Erythroblast (primary cell): ENCODE measurements around the gene AOPEP.

Experiments used
- DNase-seq, 2 experiments: peaks; one replicate each; lab custom pipeline; 2025; lab: John Stamatoyannopoulos, UW
- GATA1 ChIP-seq: IDR thresholded peaks from 2 replicates; pipeline ENCODE4 v1.6.1; 2011; ENCODE audit warnings: low read depth, mild to moderate bottlenecking, control low read depth, low read length, moderate library complexity
- POLR2A ChIP-seq: IDR thresholded peaks from 2 replicates; pipeline ENCODE4 v1.6.1; 2011; ENCODE audit warnings: mild to moderate bottlenecking, low read length

AOPEP gene

GRCh38 chr9:94927048-94927761, 200.7 kb downstream of the AOPEP start:
- DNase-seq, result peak in 1 of 2 experiments; percentile 5
- TF ChIP-seq GATA1, result no peak

DNA sequence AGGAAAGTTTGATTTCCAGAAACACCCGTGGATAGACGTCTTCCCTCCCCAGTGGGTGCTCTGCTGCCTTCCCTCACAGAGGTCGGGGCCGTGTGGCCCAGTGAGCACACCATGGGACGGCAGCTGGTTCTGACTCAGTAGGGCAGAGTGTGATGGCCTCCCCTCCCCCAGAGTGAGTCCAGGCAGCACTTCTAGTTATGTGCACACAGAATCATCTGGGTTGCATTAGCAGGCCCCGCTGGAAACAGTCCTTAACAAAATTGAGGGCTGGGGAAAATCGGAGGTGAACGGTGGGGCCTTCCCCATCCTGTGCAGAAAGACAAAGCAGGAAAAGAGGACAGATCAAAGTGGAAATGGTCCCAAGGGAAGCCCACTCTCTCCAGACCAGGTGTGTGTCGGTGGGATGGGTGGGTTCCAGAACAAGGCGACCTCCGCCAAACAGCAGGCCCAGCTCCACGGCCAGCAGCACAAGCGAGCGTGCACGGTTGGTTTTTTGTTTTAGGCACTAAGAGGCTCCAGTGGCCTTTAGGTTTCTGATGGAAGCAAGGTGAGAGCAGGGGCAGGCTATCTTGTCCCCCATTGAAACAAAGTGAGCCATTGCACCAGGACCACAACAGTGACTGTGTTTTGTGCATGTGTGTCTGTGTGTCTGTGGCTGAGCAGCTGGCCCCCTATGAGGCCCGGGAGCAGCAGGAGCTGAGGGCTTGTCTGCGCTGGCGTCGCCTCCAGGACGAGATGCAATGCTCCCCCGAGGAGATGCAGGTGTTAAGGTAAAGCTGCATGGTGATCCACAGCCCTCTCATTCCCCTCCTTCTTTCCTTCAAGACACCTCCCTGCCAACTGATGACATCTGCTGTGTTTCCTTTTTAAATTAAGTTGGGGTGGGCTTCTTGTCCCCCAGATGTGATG, 201.5 kb downstream of the AOPEP start:
- TF ChIP-seq POLR2A, result no peak
- TF ChIP-seq GATA1, result no peak
- no peak for DNase-seq

- no peak for TF ChIP-seq POLR2A
- no peak for TF ChIP-seq GATA1
- no peak for DNase-seq
Observed at GRCh38 chr9:94928691-94929368, 202.3 kb downstream of the AOPEP start.

DNA sequence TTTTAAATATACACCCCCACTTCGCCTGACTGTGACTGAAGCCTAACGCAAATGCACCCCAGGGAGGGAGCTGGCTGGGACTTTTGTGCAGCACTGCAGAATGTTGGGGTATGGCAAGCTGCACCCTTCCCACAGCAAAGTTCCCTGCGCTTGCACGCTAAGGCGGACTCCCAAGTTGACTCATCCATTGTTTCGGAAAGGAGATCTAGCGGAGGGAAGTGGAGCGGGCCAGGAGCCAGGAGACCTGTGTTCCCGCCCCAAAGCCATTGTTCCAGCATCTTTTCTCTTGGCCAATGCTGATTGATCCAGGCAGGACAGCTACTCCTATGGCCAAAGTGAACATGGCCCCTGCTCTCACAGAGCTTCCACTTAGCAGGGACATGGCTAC, 202.9 kb downstream of the AOPEP start:
- DNase-seq, result no peak
- TF ChIP-seq POLR2A (no peak), GATA1 (no peak)

DNA sequence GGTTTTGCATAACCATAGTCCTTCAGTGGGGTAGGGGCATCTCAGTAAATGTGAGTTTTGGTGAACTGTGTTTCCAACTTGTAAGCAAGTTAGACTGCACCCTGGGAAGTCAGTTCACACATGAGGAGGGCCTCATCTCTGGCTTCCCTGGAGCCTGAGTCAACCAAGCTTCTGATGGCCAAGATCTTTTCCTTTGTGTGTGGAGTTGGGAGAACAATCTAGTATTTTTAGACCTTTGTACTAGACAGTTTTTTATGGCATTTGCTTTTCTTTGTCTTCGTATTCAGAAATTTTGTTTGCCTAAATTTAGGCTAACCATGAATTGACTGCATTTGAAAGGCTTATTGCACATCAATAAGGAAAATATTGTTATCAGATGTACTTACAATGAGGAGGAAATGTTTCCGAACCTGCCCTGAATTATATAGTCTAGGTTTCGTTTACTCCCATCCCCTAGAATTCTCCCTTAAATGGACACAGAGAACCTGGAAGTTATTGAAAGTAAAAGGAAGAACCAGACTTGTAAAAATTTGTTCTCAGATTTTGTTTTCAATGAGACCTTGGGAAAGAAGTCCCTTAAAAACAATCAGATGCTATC, 204.6 kb downstream of the AOPEP start:
- no peak for DNase-seq
- TF ChIP-seq POLR2A, result no peak

DNA sequence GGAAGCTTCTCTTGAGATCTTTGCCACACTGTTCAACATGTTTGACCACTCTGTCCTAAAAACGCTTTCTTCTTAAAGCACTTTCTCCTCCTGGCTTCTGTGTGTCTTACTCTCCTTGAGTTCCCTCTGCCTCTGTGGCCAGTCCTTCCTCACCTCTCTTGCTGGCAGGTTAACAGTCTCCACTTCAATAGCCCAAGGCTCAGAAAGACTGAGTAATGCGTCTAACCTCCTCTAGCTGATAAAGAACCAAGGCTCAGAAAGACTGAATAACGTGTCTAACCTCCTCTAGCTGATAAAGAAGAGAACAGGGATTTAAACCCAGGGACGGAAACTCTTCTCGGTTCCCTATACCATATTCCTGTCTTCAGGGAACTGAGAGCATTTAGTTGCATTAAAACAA, 205.2 kb downstream of the AOPEP start:
- TF ChIP-seq GATA1, result no peak
- no peak for TF ChIP-seq POLR2A
- DNase-seq, result no peak

DNA sequence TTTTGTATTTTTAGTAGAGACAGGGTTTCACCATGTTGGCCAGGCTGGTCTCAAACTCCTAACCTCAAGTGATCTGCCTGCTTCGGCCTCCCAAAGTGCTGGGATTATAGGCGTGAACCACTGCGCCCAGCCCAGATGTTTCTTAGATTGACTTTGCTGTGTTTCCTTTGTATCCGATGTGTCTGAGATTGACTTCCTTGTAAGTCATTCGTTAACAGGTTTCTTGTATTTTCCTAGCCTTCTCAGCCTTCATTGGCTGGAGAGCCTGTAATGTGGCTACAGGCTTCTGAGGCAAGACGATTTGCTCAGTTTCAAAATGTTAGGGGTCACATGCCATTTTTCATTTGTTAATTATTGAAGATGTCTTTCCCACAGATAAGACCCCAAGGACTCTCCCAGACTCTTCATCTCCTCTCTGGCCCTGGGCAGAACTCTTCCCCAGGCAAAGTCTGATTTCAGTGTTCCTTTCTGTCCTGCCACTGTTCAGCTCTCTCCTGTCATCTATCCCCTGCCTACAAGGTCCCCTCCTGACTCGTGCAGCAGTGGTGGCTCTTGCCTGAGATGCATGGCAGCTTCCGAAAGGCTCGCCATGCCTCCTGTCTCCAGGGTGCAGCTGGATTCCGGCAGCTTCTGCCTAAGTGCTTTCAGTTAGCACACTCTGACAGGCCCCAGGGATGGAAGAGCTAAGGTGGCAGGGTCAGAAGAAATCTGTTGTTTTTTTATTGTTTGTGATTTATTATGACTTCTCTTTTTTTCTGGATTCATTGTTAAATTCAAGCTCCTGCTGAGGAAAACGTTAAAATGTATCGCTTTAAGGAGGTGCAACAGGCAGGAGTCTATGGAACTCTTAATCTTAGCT, 206.4 kb downstream of the AOPEP start:
- DNase-seq, result no peak
- TF ChIP-seq GATA1, result no peak
- TF ChIP-seq POLR2A, result no peak

DNA sequence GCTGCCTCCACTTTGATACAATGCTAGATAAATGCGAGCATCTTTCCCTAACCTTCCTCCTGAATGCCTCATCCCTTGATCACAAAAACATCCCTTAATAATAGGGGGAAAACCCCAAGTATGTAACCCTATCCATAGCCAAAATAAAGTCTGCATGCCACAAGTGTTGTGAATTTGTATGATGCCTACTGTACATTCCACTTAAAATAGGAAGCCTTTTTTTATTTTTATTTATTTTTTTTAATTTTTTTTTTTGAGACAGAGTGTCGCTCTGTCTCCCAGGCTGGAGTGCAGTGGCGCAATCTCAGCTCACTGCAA, 207.0 kb downstream of the AOPEP start:
- no peak for DNase-seq
- TF ChIP-seq POLR2A, result no peak
- no peak for TF ChIP-seq GATA1

DNA sequence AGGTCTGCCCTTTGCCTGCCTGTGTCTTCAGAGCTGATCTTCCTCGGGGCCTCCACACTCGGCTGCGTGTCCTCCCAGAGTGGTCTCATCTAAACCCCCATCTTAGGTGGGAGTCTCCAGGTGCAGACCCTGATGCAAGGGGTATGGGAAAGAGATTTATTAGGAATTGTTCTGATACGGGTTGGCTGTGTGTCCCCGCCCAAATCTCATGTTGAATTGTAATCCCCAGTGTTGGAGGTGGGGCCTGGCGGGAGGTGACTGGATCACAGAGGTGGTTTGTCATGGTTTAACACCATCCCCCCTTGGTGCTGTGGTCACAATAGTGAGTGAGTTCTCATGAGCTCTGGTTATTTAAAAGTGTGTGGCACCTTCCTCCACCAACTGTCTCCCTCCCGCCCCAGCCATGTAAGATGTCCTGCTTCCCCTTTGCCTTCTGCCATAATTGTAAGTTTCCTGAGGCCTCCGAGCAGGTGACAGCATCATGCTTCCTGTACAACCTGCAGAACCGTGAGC, 208.4 kb downstream of the AOPEP start:
- no peak for TF ChIP-seq POLR2A
- no peak for TF ChIP-seq GATA1
- DNase-seq, result no peak

GRCh38 chr9:94935396-94935795, 208.9 kb downstream of the AOPEP start:
- TF ChIP-seq POLR2A (no peak), GATA1 (no peak)
- no peak for DNase-seq

DNA sequence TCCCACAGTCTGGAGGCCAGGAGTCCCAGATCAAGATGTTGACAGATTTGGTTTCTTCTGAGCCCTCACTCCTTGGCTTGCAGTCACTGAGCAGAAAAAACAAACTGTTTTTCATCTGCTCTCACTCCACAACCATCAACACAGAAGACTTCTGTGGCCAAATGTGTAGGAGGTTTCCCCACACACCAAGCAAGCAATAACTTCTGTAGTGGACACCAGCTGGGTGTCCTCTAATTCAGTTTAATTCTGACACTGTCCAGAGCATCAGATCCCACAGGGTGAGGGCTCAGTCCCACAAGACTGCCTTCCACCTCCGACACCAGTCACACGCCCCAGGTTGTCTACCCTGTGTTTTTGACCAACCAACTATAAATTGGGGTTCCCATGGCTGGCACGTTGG, 209.9 kb downstream of the AOPEP start:
- no peak for TF ChIP-seq GATA1
- no peak for DNase-seq

DNA sequence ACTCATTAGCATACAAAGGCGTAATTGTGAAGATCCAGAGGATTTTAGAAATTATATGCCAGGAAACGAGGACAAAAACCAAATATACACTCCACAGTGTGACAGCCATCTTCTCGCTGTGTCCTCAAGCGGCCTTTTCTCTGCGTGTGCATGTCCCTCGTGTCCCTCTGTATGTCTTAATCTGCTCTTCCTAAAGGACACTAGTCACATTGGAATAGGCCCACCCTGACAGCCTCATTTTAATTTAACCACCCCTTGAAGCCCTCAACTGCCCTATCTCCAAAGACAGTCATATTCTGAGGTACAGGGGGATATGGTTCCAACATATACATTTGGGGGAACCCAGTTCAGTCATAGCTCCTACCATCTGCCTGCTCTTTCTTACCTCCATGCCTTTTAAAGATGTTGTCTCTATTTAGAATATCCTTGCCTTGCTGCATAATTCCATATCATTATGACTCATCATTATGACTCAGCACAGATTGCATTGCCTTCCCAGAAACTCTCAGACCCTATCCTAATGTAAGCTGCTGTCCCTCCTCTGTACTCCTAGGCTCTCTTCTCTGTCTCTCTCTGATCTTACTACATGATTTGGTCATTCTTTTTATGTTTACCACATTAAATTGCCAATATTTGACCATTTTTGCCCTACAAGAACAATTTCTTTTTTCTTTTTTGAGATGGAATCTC, 210.9 kb downstream of the AOPEP start:
- TF ChIP-seq GATA1 (no peak), POLR2A (no peak)
- DNase-seq, result peak; percentile 34 to 76
